Suppressor macrophage treated with lipopolysaccharide for 4 hours (primary cell): ENCODE data around the gene PRRC2C.
"Not testable (repeated sequence)": the region's sequence is repeated elsewhere in the genome, so short reads cannot be mapped to it uniquely, and the experiment has no call there.

Experiments used
- DNase-seq: peaks from one replicate; pipeline ENCODE4 v3.0.0-alpha.2; 2020

PRRC2C gene

GRCh38 chr1:171500803-171501202 is 15.5 kb downstream of the PRRC2C start:
- no peak for DNase-seq

DNA sequence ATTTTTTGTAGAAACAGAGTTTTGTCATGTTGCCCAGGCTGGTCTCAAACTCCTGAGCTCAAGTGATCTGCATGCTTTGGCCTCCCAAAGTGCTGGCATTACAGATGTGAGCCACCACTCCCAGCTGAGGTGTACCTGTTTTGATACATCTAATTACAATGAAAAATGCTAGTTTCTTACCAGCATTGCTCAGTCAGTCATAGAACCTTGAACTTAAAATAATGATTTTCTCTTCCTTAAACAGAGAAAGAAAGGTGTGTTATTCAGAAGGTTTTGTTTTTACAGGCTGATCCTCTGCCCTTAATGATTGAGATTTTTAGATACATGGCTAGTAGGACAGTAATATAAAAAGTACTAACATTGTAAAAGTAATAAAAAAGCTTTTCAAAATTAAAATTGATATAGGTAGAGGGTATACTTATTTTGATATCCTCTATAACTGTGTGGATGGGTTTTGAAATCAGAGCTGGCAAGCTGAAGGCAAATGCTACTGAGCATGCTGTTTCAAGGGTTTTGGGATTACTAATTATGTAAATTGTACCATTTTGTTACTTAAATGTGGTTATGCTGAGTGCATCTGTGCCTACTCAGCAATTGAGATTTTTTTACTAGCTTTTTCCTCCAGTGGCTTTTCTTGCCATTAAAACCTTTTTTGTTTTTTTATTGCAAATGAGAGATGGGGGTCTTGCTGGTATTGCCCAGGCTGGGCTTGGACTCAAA is 16.1 kb downstream of the PRRC2C start:
- DNase-seq, result no peak

DNA sequence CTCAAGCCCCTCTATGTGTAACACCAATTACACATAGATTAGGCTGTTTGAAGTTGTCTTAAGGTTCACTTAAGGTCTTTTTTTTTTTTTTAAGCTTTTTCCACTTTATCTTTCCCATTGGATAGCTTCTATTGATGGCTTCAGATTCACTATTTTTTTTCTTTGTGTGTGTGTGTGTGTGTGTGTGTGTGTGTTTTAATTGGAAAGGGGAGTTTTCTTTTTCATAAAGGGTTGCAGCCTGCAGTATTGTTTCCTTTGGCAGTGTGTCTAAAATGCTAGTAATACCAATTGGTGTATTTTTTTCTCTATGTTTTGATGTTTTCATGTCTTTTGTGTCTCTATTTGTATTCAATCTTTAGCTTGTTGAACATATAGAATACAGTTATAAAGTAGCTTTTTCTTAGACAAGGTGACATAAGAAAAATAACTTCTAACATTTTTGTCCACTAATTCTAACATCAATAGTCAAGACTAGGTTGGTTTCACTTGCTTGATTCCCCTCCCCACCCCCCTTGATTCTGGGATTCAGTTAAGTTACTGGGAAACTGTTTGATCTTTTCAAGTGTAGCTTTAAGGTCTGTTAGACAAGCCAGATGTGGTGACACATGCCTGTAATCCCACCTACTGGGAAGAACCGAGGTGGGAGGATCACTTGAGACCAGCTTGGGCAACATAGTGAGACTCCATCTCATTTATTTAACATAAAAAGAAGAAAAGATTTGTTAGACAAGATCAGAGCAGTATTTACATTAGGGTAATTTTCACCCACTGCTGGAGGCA is 21.4 kb downstream of the PRRC2C start:
- no peak for DNase-seq

DNA sequence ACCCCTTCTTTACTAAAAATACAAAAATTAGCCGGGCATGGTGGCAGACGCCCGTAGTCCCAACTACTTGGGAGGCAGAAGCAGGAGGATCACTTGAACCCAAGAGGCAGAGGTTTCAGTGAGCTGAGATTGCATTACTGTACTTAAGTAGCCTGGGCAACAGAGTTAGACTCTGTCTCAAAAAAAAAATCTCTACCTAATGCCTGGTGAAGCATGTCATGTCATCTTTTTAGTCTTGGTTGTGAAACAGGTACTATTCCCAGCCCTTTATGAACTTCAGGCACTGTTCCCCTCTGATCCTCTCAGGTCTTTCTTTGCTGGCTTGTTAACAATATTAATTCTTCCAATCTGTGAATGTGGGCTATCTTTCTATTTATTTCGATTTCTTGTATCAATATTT is 22.1 kb downstream of the PRRC2C start:
- DNase-seq, result no peak

DNA sequence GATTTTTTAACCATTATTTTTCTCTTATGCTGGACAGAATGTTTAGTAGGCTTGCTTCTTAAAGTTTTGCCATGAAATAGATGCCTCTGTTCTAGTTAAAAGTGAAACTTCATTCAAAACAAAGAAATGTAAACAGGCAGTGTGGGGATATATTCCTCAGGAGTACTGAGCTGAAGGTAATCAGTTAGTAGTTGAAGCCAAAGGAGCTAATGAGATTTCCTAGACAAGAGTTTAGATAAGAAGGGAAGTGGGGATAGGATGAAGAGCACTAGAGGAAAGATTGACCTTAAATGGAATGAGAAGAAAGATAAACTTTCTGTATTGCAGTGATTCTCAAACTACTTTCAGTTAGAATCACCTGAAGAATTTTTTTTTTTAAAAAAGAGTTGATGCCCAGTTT is 23.9 kb downstream of the PRRC2C start:
- DNase-seq, result no peak

GRCh38 chr1:171513743-171514142 is 28.4 kb downstream of the PRRC2C start:
- no peak for DNase-seq

DNA sequence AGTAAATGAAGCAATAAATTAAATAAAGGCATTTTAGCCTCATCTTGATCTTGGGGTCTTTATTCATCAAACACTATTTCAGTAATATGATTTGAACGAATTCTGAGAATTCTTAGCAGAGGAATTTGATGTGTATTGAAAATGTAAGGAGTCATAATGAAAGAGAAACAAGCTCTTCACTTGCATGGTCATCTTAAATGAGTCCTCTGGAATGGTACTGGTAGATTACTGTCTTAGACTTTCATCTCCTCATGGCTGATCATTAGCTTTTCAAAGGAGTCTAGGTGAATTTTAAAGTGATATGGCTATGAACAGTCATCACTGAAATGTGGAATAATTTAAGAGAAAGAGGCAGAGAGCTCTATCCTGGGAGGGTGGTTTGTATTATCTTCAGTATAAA is 30.0 kb downstream of the PRRC2C start:
- no peak for DNase-seq

- DNase-seq, result no peak
Observed at GRCh38 chr1:171515741-171516140, 30.4 kb downstream of the PRRC2C start.

GRCh38 chr1:171521567-171521966 is 36.2 kb downstream of the PRRC2C start:
- DNase-seq, result no peak

DNA sequence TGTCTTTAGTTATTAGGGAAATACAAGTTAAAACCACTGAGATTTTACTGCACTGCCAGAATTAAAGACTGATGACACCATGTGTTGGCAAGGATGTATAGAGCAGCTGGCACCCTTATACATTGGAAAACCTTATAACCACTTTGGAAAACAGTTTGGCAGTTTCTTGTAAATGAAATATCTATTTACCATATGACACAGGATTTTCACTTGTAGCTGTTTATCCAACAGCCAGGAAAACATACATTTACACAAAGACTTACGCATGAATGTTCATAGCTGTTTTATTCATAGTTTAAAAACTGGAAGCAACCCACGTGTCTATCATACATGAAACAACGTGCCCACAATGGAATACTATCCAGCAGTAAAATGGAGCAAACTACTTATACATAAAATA is 45.3 kb downstream of the PRRC2C start:
- DNase-seq, result no peak

GRCh38 chr1:171532520-171532919 is 47.2 kb downstream of the PRRC2C start:
- DNase-seq, result no peak

DNA sequence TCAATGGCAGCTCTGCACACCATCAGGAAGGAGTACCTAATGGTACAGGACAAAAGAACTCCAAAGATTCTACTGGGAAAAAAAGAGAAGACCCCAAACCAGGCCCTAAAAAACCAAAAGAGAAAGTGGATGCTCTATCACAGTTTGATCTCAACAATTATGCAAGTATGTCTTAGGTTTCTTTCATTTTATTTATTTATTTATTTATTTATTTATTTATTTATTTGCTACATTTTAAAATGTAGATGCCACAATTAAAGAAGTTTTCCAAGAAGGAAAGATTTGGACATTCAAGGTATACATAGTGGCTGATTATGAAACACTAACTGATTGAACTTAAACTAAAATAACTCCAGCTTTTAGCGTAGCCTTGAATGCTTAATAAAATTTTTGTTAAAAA is 60.2 kb downstream of the PRRC2C start:
- DNase-seq, result no peak

DNA sequence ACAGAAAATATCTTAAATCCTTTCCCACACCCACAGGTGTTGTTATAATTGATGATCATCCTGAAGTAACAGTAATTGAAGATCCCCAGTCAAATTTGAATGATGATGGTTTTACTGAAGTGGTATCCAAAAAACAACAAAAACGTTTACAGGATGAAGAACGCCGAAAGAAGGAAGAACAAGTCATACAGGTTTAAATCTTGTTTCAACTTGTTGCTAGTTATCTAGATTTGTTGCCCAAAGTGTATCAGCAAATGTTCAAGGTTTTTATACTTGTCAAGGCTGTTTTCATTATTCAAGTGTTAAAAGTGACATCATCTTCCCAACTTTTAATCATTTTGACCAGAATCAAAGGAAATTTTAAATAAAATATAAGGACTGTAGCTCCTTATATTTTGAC is 64.7 kb downstream of the PRRC2C start:
- DNase-seq, result no peak

GRCh38 chr1:171550598-171551100 is 65.3 kb downstream of the PRRC2C start:
- not testable (repeated sequence) for DNase-seq

- DNase-seq, result not testable (repeated sequence)
Observed at GRCh38 chr1:171553960-171554359, 68.6 kb downstream of the PRRC2C start.

- no peak for DNase-seq
Observed at GRCh38 chr1:171563675-171564074, 78.3 kb downstream of the PRRC2C start.

DNA sequence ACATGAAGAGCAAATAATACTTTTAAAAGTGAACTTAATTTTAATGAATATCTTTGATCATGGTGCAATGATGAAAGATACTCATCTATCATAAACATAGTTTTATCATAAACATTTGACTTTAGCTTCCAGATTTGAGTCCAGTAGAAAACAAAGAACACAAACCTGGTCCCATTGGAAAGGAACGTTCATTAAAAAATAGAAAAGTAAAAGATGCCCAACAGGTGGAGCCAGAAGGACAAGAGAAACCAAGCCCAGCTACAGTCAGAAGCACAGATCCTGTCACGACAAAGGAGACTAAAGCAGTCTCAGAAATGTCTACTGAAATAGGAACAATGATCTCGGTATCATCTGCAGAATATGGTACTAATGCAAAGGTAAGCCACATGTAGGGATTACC is 81.1 kb downstream of the PRRC2C start:
- DNase-seq, result no peak

GRCh38 chr1:171570295-171570694 is 85.0 kb downstream of the PRRC2C start:
- DNase-seq, result no peak

DNA sequence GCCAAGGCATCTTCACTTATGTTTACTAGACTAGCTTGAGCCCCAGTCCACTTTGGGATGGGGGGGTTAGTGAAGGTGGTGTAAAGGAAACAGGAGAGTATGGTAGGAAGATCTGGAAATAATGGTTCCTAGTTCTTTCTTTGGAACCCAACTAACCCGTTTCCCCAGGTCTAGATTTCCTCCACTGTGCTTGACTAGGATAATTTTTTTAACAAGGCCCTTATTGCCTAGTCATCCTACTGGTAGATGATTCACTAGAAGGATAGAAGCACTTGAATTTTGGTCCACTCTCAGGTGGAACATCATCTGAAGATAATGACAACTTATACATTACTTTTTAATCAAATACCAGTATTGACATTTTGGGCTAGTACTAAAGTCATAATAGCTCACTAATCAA is 90.8 kb downstream of the PRRC2C start:
- no peak for DNase-seq

GRCh38 chr1:171581226-171581625 is 95.9 kb downstream of the PRRC2C start:
- DNase-seq, result no peak

DNA sequence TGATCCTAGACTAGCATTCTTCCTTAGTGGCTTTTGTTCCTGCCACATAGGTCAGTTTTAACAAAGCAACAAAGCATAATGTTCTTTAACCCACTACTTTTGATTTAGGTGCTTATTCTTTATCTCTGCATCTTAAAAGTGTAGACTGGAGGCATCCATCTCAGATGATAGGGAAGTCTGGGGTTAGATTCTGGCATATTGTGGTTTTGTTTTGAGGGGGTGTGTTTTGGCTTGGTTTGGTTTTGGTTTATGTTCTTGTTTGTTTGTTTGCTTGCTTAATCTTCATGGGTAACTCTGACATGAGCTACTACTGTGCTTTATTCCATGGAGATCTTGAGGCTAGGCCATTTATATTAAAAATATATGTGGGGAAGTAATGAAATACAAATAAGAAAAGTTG is 96.4 kb downstream of the PRRC2C start:
- no peak for DNase-seq

DNA sequence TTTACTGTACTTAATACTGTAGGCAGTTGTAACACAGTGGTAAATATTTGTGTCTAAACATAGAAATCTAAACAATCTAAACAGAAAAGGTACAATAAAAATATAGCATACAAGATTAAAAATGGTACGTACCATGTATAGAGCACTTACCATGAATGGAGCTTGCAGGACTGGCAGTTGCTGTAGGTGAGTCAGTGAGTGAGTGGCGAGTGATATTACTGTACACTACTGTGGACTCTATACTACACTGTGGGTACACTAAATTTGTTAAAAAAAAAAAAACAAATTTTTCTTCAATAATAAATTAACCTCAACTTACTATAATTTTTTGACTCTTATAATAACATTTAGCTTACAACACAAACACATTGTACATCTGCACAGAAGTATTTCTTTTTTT is 97.3 kb downstream of the PRRC2C start:
- DNase-seq, result no peak

DNA sequence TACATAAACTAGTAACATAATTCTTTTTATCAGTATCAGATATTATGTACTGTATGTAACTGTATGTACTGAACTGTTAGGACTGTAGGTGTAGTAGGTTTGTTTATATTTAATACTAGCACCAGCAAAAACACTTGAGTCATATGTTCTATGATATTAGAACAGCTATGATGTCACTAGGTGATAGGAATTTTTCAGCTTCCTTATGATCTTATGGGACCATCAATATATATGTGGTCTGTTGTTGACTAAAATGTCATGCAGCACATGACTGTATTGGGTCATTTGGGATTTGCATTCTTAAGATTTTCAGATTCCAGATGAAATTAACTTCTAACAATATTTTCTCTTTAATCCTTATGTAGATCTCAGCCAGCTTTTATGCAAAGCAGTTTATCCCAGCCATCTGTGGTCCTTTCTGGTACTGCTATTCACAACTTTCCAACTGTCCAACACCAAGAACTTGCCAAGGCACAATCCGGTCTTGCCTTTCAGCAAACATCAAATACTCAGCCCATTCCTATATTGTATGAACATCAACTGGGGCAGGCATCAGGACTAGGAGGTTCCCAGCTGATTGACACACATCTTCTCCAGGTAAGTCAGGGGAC is 98.4 kb downstream of the PRRC2C start:
- DNase-seq, result no peak

GRCh38 chr1:171585715-171586114 is 100.4 kb downstream of the PRRC2C start:
- no peak for DNase-seq
